K562 (cell line): ENCODE measurements around the gene C11orf65.

Source experiments
- KDM4B ChIP-seq, 2 experiments: fragments of 450-650 bp in 1 of 2; sonication (generic) in 1 of 2; IDR thresholded peaks; 2 replicates each; pipeline ENCODE4 v1.6.1; 2016 to 2017; ENCODE audit warnings: borderline replicate concordance in 2 of 2, antibody characterized with exemption in 1 of 2, low read depth in 1 of 2, mild to moderate bottlenecking in 1 of 2
- KLF1 ChIP-seq: fragments of 450-650 bp; IDR thresholded peaks from 2 replicates; pipeline ENCODE4 v1.6.1; 2016; ENCODE audit warnings: missing genetic modification characterization, missing compliant biosample characterization
- PATZ1 ChIP-seq: fragments of 250-450 bp; sonication (Bioruptor Pico); IDR thresholded peaks from 2 replicates; pipeline ENCODE4 v1.5.0; 2020; ENCODE audit warnings: mild to moderate bottlenecking, borderline replicate concordance
- ZBED1 ChIP-seq: IDR thresholded peaks from 2 replicates; pipeline ENCODE4 v1.6.1; 2014
- ZNF444 ChIP-seq: fragments of 250-450 bp; sonication (Bioruptor Pico); IDR thresholded peaks from 2 replicates; pipeline ENCODE4 v1.4.0; 2020; ENCODE audit warnings: mild to moderate bottlenecking, moderate library complexity

GRCh38 chr11:108474664-108475463 is 7.5 kb upstream of the C11orf65 start:
- TF ChIP-seq PATZ1 (CRISPR knock-in tag) = no peak
- TF ChIP-seq KDM4B (IDR thresholded peaks at IDR 0.05; ENCODE audit: borderline replicate concordance in 2 of 2, low read depth in 1 of 2) = no peak
- no peak for TF ChIP-seq KLF1 (tag)
- no peak for TF ChIP-seq ZBED1
- no peak for TF ChIP-seq ZNF444
